HG02938 (cell line): Measurements from ENCODE around the gene RAVER1.
"Not testable (repeated sequence)": the region's sequence is repeated elsewhere in the genome, so short reads cannot be mapped to it uniquely, and the experiment has no call there.

Source experiments
- ATAC-seq: cut with Tn5 transposase; IDR thresholded peaks from one replicate; pipeline ENCODE4 v1.9.1; 2021; ENCODE audit warnings: mild to moderate bottlenecking, moderate library complexity; ENCODE audit not compliant: unreplicated experiment

RAVER1 gene

GRCh38 chr19:10332965-10333757 lies at the start of gene RAVER1:
TSS of gene RAVER1 (minus strand) at chr19:10333529. CDS start at chr19:10333507, 22 bp downstream.
- ATAC-seq, result peak; percentile 74

GRCh38 chr19:10383223-10383499 lies 49.8 kb upstream of the RAVER1 start:
- not testable (repeated sequence) for ATAC-seq

GRCh38 chr19:10380313-10381102 lies 47.2 kb upstream of the RAVER1 start, which contains the start of gene TYK2:
TSS of gene TYK2 (minus strand) at chr19:10380572. CDS start at chr19:10378406, 2,166 bp downstream.
- ATAC-seq, result peak; percentile 84

GRCh38 chr19:10379880-10380312 lies 46.6 kb upstream of the RAVER1 start:
- ATAC-seq, result no peak

- no peak for ATAC-seq
These were observed 44.8 kb upstream of the RAVER1 start for GRCh38 chr19:10378124-10378523.

- not testable (repeated sequence) for ATAC-seq
These were observed 43.9 kb upstream of the RAVER1 start for GRCh38 chr19:10377140-10377640.

GRCh38 chr19:10374931-10375330 lies 41.6 kb upstream of the RAVER1 start:
- no peak for ATAC-seq

GRCh38 chr19:10372690-10373089 lies 39.4 kb upstream of the RAVER1 start:
- ATAC-seq, result no peak

GRCh38 chr19:10368101-10368803 lies 34.9 kb upstream of the RAVER1 start:
- ATAC-seq, result no peak

- ATAC-seq, result not testable (repeated sequence)
These were observed 33.7 kb upstream of the RAVER1 start for GRCh38 chr19:10366950-10367512.

GRCh38 chr19:10365518-10365917 lies 32.2 kb upstream of the RAVER1 start:
- ATAC-seq, result no peak

- no peak for ATAC-seq
These were observed 31.3 kb upstream of the RAVER1 start for GRCh38 chr19:10364644-10365043.

GRCh38 chr19:10363789-10364281 lies 30.5 kb upstream of the RAVER1 start:
- ATAC-seq, result no peak

GRCh38 chr19:10362259-10362658 lies 28.9 kb upstream of the RAVER1 start:
- ATAC-seq, result no peak

- no peak for ATAC-seq
These were observed 28.3 kb upstream of the RAVER1 start for GRCh38 chr19:10361569-10362011.

GRCh38 chr19:10356431-10356830 lies 23.1 kb upstream of the RAVER1 start:
- ATAC-seq, result no peak

GRCh38 chr19:10353793-10354391 lies 20.6 kb upstream of the RAVER1 start:
- no peak for ATAC-seq

GRCh38 chr19:10352764-10353671 lies 19.7 kb upstream of the RAVER1 start:
- no peak for ATAC-seq

GRCh38 chr19:10346509-10346908 lies 13.2 kb upstream of the RAVER1 start:
- no peak for ATAC-seq
